GM21717 (cell line): ENCODE measurements around the gene LIMS1.
"Not testable (repeated sequence)": the region's sequence is repeated elsewhere in the genome, so short reads cannot be mapped to it uniquely, and the experiment has no call there.

Experiments
- ATAC-seq: cut with Tn5 transposase; IDR thresholded peaks from one replicate; pipeline ENCODE4 v1.9.1; 2021; ENCODE audit warnings: mild to moderate bottlenecking, moderate library complexity; ENCODE audit not compliant: unreplicated experiment

The LIMS1 gene

DNA sequence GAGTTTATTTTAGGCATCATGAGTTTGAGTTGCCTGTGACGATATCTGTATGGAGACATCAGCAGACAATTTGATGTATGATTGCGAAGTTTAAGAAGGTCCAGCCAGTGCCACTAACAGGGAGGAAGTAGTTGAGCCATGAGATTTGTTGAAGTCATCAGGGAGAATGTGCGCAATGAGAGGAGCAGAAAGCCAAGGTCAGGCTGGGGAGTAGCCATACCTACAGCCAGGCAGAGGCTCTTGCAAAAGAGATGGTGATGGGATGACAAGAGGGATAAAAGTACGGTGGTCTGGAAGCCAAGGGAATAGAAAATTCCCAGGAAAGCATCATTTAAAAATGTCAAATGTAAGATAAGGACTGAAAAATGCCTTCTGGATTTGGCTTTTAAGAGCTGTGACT is 51.2 kb downstream of the LIMS1 start:
- no peak for ATAC-seq

DNA sequence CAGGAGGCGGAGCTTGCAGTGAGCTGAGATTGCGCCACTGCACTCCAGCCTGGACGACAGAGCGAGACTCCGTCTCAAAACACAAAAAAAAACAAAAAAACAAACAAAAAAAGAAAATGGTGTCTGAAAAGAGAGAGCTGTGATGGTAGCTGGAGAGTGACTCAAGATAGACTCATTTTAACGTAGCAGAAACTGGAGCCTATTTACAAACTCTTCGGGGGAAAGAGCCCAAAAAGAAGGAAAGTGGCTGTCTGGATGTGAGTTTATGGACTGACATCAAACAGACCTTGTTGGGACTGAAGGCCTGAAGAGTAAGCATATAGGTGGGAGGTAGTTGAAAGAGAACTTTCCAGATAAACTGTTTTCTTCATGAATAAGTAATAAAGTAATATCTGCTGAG is 51.8 kb downstream of the LIMS1 start:
- no peak for ATAC-seq

DNA sequence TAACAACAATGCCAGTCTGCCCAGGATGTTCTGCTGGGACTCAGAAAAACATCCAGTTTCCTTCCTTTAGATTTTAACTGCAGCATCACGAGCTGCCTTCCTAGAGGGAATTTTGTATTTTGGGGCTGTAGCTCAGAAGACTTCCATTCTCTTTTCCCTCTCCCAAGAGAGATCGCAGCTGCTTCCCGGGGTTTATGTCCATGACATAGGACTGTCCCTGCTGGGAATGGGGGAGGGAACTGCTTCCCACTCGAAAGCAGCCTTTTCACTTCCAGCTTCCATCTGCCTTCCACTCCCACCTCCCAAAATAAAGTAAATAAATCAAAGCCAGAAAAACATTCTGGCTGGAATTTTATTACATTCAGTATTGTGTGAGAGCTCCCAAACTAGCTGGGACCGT is 52.4 kb downstream of the LIMS1 start:
- no peak for ATAC-seq

DNA sequence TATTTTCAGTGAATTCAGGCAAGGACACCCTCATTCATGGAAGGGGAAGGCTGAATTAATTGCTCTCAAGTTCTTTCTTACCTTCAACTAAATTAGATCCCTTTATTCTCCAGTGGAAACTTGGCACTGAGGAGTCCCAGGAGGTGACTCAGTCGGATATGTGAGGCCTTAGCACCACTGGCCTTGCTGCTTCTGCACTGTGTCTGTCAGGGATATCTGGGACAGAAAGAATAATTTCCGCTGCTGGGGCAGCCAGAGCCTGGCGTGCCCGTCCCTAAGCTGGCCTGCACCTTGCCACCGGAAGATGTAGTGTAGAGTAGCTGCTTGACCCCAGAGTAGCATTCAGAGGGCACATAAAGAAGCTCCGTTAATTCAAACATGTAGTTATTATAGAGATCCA is 53.4 kb downstream of the LIMS1 start:
- ATAC-seq, result no peak

DNA sequence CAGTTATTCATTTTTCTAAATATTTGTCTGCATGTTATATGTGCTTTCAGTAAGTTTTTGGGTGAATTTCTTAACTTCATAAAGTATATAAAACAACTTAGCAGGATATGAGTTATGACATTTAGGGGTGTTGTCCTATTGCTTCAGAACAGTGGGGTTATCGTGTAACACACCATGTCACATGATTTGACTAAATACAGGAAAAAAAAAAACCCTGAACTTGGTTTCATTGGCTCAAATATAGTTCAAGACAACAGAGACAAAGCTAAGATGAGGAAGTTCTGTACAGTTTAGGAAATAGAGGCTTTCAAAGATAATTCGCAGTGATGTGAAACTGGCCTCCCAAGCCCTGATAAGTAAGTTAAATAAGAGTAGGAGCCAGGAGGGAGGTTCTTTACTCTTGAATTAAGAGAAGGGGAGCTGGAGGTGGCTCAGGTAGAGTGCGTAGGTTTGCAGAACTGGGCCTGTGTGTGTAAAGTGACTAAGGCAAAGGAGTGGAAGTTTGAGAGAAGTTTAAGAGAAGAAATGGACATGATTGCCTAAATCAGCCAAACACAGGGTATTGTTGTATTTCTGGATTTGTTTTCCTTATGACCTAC is 53.9 kb downstream of the LIMS1 start:
- no peak for ATAC-seq

DNA sequence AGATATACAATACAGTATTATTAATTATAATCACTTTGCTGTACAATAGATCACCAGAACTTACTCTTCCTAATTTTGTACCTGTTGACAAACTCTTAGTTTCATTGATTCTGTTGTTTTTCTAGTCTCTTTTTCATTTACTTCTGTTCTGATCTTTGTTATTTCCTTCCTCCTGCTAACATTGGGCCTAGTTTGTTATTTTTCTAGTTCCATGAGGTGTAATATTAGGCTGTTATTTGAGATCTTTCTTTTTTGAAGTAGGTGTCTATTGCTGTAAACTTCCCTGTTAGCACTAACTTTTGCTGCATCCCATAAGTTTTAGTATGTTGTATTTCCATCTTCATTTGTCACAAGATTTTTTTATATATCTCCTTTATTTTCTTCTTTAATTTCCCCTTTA is 55.1 kb downstream of the LIMS1 start:
- no peak for ATAC-seq

DNA sequence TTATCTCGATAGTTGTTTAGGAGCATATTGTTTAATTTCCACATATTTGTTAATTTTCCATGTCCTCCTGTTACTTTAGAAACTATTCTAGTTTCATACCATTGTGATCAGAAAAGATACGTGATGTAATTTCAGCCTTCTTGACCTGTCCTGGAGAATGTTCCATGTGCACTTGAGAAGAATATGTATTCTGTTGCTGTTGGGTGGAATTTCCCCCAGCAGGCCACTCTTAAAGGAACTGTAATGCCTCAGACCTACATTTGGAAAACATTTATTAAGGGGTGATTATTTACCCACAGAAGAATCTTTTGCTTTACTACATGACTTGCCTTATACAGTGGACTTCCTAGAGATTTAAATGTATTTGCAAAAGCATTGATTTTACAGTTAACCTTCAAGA is 55.5 kb downstream of the LIMS1 start:
- ATAC-seq, result no peak

DNA sequence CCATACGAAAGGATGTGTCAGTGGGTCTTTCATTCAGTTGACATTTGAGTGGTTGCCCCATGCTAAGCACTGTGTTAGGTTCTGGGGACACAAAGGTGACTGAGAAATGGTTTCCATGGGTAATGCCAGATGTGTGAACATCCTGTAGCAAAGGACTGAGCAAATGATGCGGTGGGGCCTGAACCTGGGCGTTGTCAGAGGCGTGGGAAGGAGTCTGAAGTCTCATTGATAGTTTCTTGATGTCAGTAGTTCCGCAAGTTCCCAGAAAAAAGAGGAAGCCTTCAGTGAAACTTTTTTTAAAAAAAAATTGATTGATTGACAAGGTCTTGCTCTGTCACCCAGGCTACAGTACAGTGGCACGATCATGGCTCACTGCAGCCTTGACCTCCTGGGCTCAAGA is 56.9 kb downstream of the LIMS1 start:
- ATAC-seq, result peak; percentile 75

DNA sequence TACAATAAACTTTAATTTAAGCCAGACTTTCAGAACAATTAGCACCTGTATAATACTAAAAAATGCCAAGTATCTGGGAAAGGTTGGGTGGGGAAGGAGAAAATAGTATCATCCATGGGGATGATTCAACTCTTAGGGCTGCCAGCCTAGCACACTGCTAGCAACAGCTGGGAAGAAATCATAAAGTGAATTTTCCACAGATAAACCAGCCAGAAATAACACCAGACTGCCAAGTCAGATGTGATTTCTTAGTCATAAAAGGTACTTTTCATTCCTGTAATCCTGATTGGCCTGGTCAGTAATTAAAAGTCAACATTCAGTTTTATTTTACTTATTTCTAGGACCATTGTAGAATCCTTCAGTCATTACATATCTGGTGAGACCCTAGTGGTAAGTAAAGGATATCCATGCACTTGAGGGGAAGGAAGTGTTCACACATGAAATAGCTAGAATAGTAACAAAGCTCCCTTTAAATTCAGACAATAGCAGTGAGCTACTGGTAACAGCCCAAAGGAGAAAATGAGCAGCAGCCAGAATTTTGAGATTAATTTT is 59.4 kb downstream of the LIMS1 start:
- no peak for ATAC-seq

DNA sequence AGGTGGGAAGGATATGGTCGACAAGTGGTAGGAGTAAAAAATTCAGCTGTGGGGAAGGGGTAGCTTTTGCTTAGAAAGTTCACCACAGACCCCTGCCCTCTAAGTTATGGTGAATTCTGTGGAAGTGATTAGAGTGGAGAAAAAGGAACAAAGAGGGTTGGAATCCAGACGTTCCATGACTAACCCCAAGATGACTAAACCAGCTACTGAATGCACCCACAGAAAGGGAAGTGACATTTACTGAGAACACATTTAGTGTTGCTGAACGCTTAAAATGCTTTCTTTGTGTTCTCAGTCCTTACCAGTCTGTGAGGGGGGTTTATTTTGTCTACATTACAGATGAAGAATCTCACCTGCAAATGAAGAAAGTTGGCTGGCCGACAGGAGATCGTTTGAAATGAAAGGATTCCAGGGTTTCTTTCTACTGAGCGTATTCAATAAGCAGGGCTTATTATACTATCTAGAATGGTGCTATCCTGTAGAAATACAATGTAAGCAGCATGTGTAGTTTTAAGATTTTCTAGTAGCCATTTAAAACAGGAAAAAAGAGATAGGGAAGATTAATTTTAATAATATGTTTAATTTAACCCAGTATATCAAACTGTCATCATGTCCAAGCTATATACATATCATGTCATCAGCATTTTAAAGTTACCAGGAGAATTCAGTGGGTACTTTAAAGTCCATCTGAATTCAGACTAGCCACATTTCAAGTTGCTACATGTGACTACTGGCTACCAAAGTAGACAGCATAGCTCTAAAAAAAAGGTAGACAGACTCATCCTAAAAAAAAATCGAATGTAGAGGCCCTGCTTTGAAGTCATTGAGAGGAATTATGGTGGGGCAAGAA is 60.1 kb downstream of the LIMS1 start:
- ATAC-seq, result peak; percentile 87

DNA sequence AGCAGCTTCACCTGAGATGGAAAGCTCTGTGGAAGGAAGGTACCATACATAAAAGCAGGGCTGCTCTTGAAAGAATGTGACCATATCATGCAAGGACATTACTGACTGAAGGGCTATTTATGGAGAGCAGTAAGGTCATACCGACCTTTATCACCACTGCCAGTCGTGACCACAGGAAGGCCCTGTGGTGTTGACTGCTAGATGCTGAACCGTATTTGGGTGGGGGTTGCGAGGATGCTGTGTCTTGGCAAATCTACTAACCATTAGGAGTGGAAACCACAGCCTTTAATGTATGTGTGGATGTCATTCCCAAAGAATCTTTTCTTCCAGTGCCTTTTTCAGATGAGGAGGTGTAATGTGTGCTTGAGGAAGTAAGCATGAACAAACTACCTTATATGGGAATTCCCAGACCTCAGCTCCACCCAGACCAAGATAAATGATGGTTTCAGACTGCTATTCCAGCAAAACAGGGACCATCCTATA is 60.8 kb downstream of the LIMS1 start:
- ATAC-seq, result no peak

DNA sequence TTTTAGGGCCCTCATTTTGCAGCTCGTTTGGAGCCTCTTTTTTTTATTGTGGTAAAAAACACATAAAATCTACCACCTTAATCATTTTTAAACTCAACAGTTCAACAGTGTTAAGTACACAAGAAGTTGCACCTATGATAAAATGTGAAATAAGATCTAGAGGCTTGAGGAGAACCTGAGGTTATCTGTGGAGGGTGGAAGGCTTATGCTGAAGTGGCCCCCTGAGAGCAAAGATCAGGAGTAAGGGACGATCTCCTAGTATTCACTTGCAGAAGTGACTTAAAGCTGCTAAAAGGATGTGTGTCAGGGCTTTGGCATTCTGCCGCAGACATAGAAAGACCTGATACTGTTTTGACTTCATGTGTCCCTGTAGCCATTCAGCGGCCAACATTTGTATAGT is 61.5 kb downstream of the LIMS1 start:
- not testable (repeated sequence) for ATAC-seq

DNA sequence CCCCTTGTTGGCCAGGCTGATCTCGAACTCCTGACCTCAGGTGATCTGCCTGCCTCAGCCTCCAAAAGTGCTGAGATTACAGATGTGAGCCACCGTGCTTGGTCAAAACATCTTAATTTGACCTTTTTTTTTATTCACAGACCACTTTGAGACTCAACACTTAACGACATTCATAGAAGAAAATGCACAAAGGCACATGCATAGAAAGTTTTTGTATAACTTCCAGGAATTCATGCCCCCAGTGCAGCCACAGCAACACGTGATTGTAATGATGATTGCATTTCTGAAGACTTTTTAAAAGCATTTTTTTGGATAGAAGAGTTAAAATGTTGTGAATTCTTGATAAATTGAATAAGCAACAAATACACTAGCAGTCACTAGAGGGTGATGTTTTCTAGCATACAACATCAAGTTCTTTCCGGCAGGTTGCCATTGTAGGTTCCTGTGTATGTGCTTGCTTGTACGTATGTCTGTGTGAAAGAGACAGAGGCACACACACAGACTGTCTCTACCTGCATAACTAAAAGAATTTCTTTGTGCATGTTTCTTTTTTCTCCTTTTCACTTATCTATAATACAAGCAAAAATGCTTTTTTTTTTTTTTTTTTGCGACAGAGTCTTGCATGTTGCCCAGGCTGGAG is 63.0 kb downstream of the LIMS1 start:
- ATAC-seq, result not testable (repeated sequence)

DNA sequence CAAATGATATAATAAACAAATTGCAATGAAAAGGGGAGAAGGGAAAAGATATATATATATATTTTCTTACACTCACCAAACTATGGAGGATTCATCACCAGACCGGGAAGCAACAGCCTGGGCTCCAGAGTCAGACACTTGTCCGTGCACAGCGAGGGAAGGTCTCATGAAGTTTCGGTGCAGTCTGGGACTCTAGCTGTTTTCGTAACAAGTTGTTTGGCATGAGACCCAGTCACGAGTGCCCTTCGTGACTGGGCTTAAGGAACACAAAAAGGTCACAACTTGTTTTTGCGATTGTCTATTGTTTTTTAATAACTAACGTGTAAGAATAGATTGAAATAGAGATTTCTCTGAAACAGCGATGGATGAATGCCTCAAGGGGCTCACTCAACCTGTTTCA is 66.9 kb downstream of the LIMS1 start:
- ATAC-seq, result not testable (repeated sequence)

DNA sequence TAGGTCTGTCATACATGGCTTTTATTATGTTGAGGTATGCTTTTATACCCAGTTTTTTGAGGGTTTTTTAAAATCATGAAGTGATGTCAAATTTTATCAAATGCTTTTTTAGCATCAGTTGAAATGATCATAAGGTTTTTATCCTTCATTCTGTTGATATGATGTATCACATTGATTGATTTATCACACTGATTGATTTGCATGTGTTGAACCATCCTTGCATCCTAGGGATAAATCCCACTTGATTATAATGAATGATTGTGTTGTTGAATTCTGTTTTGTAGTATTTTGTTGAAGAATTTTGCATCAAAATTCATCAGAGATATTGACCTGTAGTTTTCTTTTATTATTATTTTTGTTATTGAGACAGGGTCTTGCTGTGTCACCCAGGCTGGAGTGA is 68.2 kb downstream of the LIMS1 start:
- no peak for ATAC-seq

DNA sequence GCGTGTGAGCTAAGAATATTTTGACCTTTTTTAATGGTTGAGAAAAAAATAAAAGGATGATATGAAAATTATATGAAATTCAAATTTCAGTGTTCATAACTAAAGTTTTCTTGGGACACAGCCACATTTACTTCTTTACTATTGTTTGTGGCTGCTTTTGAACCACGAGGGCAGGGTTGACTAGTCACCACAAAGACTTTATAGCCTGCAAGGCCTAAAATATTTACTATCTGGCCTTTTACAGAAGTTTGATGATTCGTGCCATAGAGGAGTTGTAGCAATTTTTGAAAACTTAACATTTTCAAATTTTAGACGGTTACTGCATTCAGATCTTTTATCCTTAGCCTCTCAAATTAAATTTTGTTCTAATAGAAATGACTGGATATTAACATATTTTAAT is 69.9 kb downstream of the LIMS1 start:
- no peak for ATAC-seq

DNA sequence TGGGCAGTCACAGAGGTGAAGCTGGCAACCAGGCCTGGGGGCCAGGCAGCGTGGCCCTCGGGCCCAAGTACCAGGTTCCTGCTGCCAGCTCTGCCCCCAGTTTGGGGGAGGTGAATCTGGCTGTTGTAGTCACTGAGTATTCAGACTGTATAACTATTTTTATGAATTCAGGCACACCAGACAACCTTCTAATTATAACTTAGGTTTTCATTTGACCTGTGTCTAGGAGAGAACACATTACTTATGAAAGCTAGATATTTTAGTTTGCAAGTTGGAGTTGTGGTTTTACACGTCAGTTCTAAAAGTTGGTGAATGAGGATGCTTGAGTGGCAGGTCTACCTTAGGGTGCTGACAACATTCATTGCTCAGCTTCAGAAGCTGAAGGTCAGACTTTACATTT is 71.7 kb downstream of the LIMS1 start:
- ATAC-seq, result peak; percentile 66

DNA sequence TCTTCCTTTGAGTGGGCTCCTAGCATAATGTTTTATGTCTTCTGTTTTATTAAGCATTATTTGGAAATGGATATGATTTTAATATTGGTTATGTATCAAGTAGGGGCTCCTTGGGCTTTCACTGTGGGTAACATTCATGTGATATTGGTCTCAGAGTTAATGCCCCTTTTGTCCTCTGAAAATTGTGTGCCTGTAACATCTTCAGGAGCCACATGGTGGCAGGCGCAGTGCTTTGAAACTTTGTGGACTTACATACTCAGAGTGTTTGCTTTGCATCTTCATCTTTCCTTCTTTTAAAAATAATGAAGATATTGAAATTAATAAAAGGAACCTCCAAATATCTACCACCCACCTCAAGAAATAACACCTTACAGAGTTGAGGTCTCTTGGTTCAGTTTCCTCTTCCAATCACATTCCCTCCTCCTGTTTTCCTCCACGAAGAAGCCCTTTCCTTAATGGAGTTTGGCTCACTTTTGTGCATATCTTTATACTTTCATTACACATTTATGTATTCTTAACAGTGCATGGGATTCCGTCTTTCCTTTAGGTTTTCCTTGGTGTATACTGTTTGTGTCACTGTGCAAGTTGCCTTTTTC is 73.5 kb downstream of the LIMS1 start:
- ATAC-seq, result no peak

DNA sequence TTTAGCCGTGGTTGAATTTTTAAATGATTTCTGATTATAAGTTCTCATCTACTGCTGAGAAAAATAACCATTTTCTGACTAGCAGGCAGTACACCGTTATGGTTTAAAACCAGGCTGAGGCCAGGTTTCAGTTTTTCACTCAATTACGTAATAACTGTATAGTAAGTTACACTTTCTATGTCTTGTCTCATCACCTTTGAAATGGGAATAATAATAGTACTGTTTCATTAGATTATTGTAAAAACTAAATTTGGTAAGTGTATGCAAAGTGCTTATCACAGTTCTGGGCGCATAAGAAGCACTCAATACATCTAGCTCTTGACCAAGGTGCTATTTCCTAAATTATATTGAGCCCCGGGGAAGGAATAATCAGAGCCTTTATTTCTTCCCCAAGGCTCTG is 76.8 kb downstream of the LIMS1 start:
- ATAC-seq, result no peak

DNA sequence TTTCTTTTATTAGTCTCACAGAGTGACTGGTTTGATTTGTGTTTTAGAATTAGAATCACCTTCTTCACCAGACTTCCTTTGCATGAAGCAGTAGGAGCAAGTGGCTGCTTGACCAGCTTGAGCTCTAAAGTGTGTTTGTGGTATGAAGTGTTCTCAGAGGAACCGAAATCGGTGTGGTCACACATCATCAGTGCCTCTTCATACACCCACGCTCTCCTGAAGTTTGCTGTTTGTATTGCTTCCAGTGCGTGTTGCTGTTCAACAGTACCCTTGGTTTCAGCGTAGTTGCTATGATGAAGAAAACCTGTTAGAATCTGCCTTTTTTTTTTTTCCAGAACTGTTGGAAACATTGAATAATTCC is 77.9 kb downstream of the LIMS1 start:
- peak; percentile 87 for ATAC-seq

DNA sequence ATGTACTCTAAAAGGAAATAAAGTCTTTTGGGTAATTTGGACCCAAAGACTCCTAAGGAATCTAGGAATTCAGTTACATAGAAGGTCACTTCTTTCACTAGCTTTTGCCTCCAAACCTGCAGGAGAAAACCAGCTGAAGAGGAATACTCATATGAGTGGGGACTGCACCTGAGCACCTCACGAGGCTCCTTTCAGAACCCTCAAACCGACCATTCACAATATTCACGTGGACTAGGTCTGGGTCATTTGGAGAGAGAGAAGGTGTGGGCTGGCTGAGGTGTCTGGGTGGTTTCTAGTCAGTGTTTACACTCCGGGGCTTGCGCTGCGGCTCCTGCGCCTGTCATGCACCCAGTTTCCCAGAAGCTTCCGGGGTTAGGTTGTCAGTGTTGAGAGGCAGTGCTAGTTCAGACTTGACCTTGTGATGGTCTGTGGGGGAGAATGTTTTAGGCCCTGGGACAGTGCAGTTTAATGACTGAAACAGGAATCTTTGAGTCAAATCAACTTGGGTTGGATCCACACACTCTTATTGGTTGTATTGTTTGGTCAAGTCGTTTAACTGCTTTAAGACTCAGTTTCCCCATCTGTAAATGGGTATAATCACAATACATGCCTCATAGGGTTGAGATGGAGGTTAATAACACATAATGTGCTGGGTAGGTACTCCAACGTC is 78.4 kb downstream of the LIMS1 start:
- ATAC-seq, result peak; percentile 85
